WTC11 (cell line): ENCODE data around the gene TMC8. TPM values are rescaled to one million over a fixed set of nuclear protein-coding genes. Genes with fewer than 3 reads are reported as not detected.

Experiments
- ATAC-seq: fragments of 200-7000 bp; cut with Tn5 transposase; 2 replicates; pipeline ENCODE4 v1.10.0; 2021; ENCODE audit warnings: mild to moderate bottlenecking, moderate library complexity
- CTCF ChIA-PET: fragments of 300-600 bp; sonication (Branson Sonifier 250); formaldehyde crosslinking; loops from one replicate; lab custom pipeline; 2021; ENCODE audit warnings: antibody characterized with exemption; lab: Charles Lee
- POLR2A ChIA-PET: fragments of 350-600 bp; sonication (Branson Sonifier 250); formaldehyde crosslinking; loops from one replicate; lab custom pipeline; 2021; ENCODE audit warnings: antibody characterized with exemption; lab: Charles Lee
- DNase-seq: peaks from one replicate; pipeline ENCODE4 v3.0.0; 2021; ENCODE audit warnings: low spot score
- H3K27ac Mint-ChIP-seq: 2 replicates; pipeline ENCODE4 v1.8.0; 2021; ENCODE audit warnings: mixed read lengths
- H3K27me3 Mint-ChIP-seq: 2 replicates; pipeline ENCODE4 v1.8.0; 2021; ENCODE audit warnings: low read depth, mild to moderate bottlenecking, moderate library complexity, mixed read lengths
- H3K36me3 Mint-ChIP-seq: 2 replicates; pipeline ENCODE4 v1.8.0; 2021; ENCODE audit warnings: mixed read lengths
- H3K4me1 Mint-ChIP-seq: 2 replicates; pipeline ENCODE4 v1.8.0; 2022; ENCODE audit warnings: mixed read lengths
- H3K4me3 Mint-ChIP-seq: 2 replicates; pipeline ENCODE4 v1.8.0; 2021; ENCODE audit warnings: mild to moderate bottlenecking, moderate library complexity, mixed read lengths
- H3K9me3 Mint-ChIP-seq: 2 replicates; pipeline ENCODE4 v1.8.0; 2021; ENCODE audit warnings: mixed read lengths
- ATF2 ChIP-seq: sonication (generic); formaldehyde crosslinking; IDR thresholded peaks from 2 replicates; pipeline ENCODE4 v1.8.1; 2022; ENCODE audit warnings: low read depth, missing genetic modification reagents, borderline replicate concordance
- ATF6 ChIP-seq: sonication (generic); formaldehyde crosslinking; IDR thresholded peaks from 2 replicates; pipeline ENCODE4 v1.8.1; 2023; ENCODE audit warnings: mild to moderate bottlenecking, missing genetic modification reagents
- ELF4 ChIP-seq: sonication (generic); formaldehyde crosslinking; IDR thresholded peaks from 2 replicates; pipeline ENCODE4 v1.8.1; 2022; ENCODE audit warnings: low read depth, mild to moderate bottlenecking, moderate library complexity, missing genetic modification reagents
- ETV6 ChIP-seq: sonication (generic); formaldehyde crosslinking; IDR thresholded peaks from 2 replicates; pipeline ENCODE4 v1.8.1; 2022; ENCODE audit warnings: mild to moderate bottlenecking, missing genetic modification reagents
- JAZF1 ChIP-seq: fragments of 250-450 bp; sonication (Bioruptor Pico); IDR thresholded peaks from 2 replicates; pipeline ENCODE4 v1.9.0; 2021; ENCODE audit warnings: moderate library complexity, mild to moderate bottlenecking, inconsistent platforms
- MAX ChIP-seq: sonication (generic); formaldehyde crosslinking; IDR thresholded peaks from 2 replicates; pipeline ENCODE4 v1.8.0; 2022; ENCODE audit warnings: mild to moderate bottlenecking, missing genetic modification reagents
- NFE2L1 ChIP-seq: sonication (generic); formaldehyde crosslinking; IDR thresholded peaks from 2 replicates; pipeline ENCODE4 v1.8.1; 2023; ENCODE audit warnings: missing genetic modification reagents
- NR1H2 ChIP-seq: sonication (generic); formaldehyde crosslinking; IDR thresholded peaks from 2 replicates; pipeline ENCODE4 v1.9.0; 2021; ENCODE audit warnings: mild to moderate bottlenecking, moderate library complexity, missing genetic modification reagents
- RELA ChIP-seq: sonication (generic); formaldehyde crosslinking; IDR thresholded peaks from 2 replicates; pipeline ENCODE4 v1.8.1; 2022; ENCODE audit warnings: missing genetic modification reagents, mild to moderate bottlenecking, borderline replicate concordance
- SP1 ChIP-seq: sonication (generic); formaldehyde crosslinking; conservative IDR thresholded peaks from 2 replicates; pipeline ENCODE4 v1.8.1; 2022; ENCODE audit warnings: missing genetic modification reagents
- TEAD4 ChIP-seq: sonication (generic); formaldehyde crosslinking; IDR thresholded peaks from 2 replicates; pipeline ENCODE4 v1.8.0; 2022; ENCODE audit warnings: mild to moderate bottlenecking, missing genetic modification reagents
- TP53 ChIP-seq: sonication (generic); formaldehyde crosslinking; IDR thresholded peaks from 2 replicates; pipeline ENCODE4 v1.8.1; 2023; ENCODE audit warnings: mild to moderate bottlenecking, missing genetic modification reagents
- ZBTB43 ChIP-seq: sonication (generic); formaldehyde crosslinking; IDR thresholded peaks from 2 replicates; pipeline ENCODE4 v1.8.1; 2023; ENCODE audit warnings: mild to moderate bottlenecking, missing genetic modification reagents
- ZNF416 ChIP-seq: fragments of 250-450 bp; sonication (Bioruptor Pico); IDR thresholded peaks from 2 replicates; pipeline ENCODE4 v1.9.0; 2021; ENCODE audit warnings: mild to moderate bottlenecking, inconsistent platforms
- ZNF512 ChIP-seq: sonication (generic); formaldehyde crosslinking; IDR thresholded peaks from 2 replicates; pipeline ENCODE4 v1.8.1; 2022; ENCODE audit warnings: missing genetic modification reagents, borderline replicate concordance
- ZNF671 ChIP-seq: fragments of 250-450 bp; sonication (Bioruptor Pico); IDR thresholded peaks from 2 replicates; pipeline ENCODE4 v1.8.0; 2021; ENCODE audit warnings: mild to moderate bottlenecking
- total RNA-seq: library from RNA; stranded (reverse); gene quantifications from 3 replicates; pipeline ENCODE4 v1.2.3, GENCODE V29; 2021
- TF ChIP-seq, protein P1 (sequence below): sonication (generic); formaldehyde crosslinking; IDR thresholded peaks from 2 replicates; pipeline ENCODE4 v1.8.0; 2022; ENCODE audit warnings: missing genetic modification reagents
- TF ChIP-seq, protein P2 (sequence below): sonication (generic); formaldehyde crosslinking; IDR thresholded peaks from 2 replicates; pipeline ENCODE4 v1.8.0; 2022; ENCODE audit warnings: mild to moderate bottlenecking, missing genetic modification reagents
- TF ChIP-seq, protein P3 (sequence below): sonication (generic); formaldehyde crosslinking; IDR thresholded peaks from 2 replicates; pipeline ENCODE4 v1.8.1; 2022; ENCODE audit warnings: mild to moderate bottlenecking, missing genetic modification reagents, moderate library complexity, borderline replicate concordance
- TF ChIP-seq, protein P4 (sequence below): sonication (generic); formaldehyde crosslinking; IDR thresholded peaks from 2 replicates; pipeline ENCODE4 v1.8.1; 2023; ENCODE audit warnings: mild to moderate bottlenecking, moderate library complexity, missing genetic modification reagents

The TMC8 gene
- total RNA-seq, 1 experiment from 2014 or later = 3.7 TPM

DNA sequence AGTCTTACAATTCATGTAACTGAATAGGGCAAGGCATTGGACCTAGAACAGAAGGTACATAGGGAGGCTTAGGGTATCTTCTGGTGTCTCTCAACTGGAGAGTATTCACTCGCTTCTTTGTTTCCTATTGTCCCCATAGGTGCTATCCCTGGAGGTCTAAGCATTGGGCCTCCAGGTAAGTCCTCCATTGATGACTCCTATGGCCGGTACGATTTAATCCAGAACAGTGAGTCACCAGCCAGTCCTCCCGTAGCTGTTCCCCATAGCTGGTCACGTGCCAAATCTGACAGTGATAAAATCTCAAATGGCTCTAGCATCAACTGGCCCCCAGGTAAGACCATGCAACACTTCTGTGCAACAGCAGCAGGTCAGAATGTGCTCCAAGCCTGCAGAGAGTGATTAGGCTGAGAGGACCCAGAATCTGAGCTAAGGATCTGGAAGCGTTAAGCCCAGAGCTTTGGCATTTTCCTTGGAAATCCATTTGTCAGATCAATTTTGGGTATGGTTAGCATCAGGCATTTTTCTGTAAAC, 37.7 kb upstream of the TMC8 start (continued):
- TF ChIP-seq, protein P1, sequence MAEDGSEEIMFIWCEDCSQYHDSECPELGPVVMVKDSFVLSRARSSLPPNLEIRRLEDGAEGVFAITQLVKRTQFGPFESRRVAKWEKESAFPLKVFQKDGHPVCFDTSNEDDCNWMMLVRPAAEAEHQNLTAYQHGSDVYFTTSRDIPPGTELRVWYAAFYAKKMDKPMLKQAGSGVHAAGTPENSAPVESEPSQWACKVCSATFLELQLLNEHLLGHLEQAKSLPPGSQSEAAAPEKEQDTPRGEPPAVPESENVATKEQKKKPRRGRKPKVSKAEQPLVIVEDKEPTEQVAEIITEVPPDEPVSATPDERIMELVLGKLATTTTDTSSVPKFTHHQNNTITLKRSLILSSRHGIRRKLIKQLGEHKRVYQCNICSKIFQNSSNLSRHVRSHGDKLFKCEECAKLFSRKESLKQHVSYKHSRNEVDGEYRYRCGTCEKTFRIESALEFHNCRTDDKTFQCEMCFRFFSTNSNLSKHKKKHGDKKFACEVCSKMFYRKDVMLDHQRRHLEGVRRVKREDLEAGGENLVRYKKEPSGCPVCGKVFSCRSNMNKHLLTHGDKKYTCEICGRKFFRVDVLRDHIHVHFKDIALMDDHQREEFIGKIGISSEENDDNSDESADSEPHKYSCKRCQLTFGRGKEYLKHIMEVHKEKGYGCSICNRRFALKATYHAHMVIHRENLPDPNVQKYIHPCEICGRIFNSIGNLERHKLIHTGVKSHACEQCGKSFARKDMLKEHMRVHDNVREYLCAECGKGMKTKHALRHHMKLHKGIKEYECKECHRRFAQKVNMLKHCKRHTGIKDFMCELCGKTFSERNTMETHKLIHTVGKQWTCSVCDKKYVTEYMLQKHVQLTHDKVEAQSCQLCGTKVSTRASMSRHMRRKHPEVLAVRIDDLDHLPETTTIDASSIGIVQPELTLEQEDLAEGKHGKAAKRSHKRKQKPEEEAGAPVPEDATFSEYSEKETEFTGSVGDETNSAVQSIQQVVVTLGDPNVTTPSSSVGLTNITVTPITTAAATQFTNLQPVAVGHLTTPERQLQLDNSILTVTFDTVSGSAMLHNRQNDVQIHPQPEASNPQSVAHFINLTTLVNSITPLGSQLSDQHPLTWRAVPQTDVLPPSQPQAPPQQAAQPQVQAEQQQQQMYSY = no peak
- no peak for TF ChIP-seq MAX (CRISPR knock-in tag)
- TF ChIP-seq NR1H2 (CRISPR knock-in tag) = no peak
- no peak for TF ChIP-seq ZNF671
- no peak for TF ChIP-seq ELF4 (CRISPR knock-in tag)

GRCh38 chr17:78095035-78095434, 35.5 kb upstream of the TMC8 start:
- Mint-ChIP-seq H3K9me3 (peaks cover 18% of the 10 kb centered on the region), H3K27ac (no peak overlapping the region), H3K36me3 (peaks cover 92% of the 10 kb centered on the region), H3K4me3 (no peak overlapping the region), H3K27me3 (no peaks in the 10 kb centered on the region; the same call in 1 of the 2 replicates), H3K4me1 (no peaks in the 10 kb centered on the region)
- ChIA-PET CTCF (interaction anchor here (0.8 to 2.3 kb wide), 5 partner anchors 10 to 92 kb away, joined by 3 to 9 read pairs (median 5); partner anchors contain the start of genes AFMID and TK1), POLR2A (no interaction called here)
- ATAC-seq = no peak
- TF ChIP-seq, protein P2, sequence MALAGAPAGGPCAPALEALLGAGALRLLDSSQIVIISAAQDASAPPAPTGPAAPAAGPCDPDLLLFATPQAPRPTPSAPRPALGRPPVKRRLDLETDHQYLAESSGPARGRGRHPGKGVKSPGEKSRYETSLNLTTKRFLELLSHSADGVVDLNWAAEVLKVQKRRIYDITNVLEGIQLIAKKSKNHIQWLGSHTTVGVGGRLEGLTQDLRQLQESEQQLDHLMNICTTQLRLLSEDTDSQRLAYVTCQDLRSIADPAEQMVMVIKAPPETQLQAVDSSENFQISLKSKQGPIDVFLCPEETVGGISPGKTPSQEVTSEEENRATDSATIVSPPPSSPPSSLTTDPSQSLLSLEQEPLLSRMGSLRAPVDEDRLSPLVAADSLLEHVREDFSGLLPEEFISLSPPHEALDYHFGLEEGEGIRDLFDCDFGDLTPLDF (CRISPR knock-in tag) = no peak
- no peak for TF ChIP-seq NFE2L1 (CRISPR knock-in tag)
- TF ChIP-seq ATF2 (CRISPR knock-in tag) = no peak
- no peak for TF ChIP-seq TEAD4 (CRISPR knock-in tag)
- no peak for TF ChIP-seq ZNF416 (CRISPR knock-in tag)
- no peak for TF ChIP-seq RELA (CRISPR knock-in tag)
- TF ChIP-seq ELF4 (CRISPR knock-in tag) = no peak
- TF ChIP-seq ETV6 (CRISPR knock-in tag) = no peak
- TF ChIP-seq, protein P3, sequence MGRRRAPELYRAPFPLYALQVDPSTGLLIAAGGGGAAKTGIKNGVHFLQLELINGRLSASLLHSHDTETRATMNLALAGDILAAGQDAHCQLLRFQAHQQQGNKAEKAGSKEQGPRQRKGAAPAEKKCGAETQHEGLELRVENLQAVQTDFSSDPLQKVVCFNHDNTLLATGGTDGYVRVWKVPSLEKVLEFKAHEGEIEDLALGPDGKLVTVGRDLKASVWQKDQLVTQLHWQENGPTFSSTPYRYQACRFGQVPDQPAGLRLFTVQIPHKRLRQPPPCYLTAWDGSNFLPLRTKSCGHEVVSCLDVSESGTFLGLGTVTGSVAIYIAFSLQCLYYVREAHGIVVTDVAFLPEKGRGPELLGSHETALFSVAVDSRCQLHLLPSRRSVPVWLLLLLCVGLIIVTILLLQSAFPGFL (CRISPR knock-in tag) = no peak
- TF ChIP-seq, protein P4, sequence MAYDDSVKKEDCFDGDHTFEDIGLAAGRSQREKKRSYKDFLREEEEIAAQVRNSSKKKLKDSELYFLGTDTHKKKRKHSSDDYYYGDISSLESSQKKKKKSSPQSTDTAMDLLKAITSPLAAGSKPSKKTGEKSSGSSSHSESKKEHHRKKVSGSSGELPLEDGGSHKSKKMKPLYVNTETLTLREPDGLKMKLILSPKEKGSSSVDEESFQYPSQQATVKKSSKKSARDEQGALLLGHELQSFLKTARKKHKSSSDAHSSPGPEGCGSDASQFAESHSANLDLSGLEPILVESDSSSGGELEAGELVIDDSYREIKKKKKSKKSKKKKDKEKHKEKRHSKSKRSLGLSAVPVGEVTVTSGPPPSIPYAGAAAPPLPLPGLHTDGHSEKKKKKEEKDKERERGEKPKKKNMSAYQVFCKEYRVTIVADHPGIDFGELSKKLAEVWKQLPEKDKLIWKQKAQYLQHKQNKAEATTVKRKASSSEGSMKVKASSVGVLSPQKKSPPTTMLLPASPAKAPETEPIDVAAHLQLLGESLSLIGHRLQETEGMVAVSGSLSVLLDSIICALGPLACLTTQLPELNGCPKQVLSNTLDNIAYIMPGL (CRISPR knock-in tag) = no peak
- no peak for TF ChIP-seq ZNF512 (CRISPR knock-in tag)
- TF ChIP-seq ZBTB43 (CRISPR knock-in tag) = no peak
- TF ChIP-seq JAZF1 = no peak
- no peak for TF ChIP-seq MAX (CRISPR knock-in tag)
- TF ChIP-seq TP53 (CRISPR knock-in tag) = no peak
- TF ChIP-seq ATF6 = no peak
- TF ChIP-seq SP1 (CRISPR knock-in tag) = no peak
- DNase-seq = no peak
